Activated gamma-delta T cell (primary cell): ENCODE data around the gene SLC44A3.

Experiments used
- DNase-seq: peaks from one replicate; lab custom pipeline; 2025; lab: John Stamatoyannopoulos, UW
- total RNA-seq, 2 donors: gene quantifications; one replicate each; lab custom pipeline; 2026; lab: John Stamatoyannopoulos, UW

Gene SLC44A3, protein sequence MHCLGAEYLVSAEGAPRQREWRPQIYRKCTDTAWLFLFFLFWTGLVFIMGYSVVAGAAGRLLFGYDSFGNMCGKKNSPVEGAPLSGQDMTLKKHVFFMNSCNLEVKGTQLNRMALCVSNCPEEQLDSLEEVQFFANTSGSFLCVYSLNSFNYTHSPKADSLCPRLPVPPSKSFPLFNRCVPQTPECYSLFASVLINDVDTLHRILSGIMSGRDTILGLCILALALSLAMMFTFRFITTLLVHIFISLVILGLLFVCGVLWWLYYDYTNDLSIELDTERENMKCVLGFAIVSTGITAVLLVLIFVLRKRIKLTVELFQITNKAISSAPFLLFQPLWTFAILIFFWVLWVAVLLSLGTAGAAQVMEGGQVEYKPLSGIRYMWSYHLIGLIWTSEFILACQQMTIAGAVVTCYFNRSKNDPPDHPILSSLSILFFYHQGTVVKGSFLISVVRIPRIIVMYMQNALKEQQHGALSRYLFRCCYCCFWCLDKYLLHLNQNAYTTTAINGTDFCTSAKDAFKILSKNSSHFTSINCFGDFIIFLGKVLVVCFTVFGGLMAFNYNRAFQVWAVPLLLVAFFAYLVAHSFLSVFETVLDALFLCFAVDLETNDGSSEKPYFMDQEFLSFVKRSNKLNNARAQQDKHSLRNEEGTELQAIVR
- 0.10 to 0.48 reads per million in 2 donors for total RNA-seq

- DNase-seq: no peak
These were observed at the start of gene SLC44A3 for GRCh38 chr1:94819945-94820746. TSS of gene SLC44A3 (plus strand) at chr1:94820357. CDS start at chr1:94820452, 95 bp downstream.

DNA sequence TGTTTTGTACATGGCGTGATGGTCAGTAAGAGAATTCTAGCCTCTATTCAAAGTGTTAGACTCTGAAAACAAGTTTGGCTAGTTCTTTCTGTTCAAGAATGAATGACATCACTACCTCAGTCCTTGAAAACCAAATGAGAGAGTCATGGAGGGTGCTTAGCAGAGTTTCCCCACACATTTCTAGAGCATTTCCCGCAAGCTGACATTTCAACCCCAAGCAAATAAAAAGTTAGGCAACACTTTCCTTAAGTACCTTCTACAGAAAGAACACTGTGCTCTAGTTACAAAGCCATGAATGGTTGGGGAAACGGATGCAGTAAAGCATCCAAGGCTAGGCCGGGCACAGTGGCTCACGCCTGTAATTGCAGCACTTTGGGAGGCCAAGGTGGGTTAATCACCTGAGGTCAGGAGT lies 47.9 kb upstream of the SLC44A3 start:
- DNase-seq: no peak

DNA sequence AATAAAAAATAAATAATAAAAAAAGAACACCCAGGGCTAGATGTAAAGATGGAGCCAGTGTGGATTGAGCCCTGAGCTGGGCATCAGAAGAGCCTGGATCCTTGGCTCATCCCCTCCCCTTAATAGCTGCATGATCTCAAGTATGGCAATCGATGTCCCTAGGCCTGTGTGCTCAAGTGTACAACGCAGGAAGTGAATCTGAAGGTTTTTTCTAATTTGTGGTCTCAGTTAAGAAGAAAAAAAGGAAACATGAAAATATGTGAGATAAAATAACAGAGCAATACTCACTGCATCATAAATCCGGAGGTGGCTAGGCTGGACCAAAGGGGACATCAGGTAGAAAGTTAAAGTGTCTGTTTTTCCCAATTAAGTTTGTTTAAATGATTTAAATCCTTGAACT lies 47.3 kb upstream of the SLC44A3 start:
- no peak for DNase-seq

- no peak for DNase-seq
These were observed 46.8 kb upstream of the SLC44A3 start for GRCh38 chr1:94773296-94773809.

DNA sequence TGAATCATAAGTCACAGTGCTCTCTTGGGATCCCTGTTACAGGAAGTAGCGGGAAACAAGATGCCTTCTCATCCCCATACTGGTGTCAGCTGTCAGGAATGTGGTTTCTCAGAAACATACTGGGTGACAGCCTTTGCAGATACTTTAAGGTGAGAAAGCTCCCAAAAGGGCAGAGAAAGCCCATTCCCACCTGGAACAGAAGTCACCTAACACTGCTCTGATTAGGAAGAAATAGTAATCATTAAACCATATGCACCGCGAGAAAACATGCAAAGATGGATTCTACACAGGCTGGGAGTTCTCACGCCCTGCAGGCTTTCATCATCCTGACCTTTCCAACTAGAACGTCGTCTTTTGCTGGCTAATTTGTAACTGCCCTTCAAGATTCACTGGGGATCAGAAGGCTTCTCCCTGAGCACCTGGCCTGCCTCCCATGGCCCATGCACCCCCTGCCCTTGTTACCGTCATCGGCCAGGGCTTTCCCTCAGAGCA lies 46.2 kb upstream of the SLC44A3 start:
- no peak for DNase-seq

GRCh38 chr1:94776474-94776873 lies 43.7 kb upstream of the SLC44A3 start:
- no peak for DNase-seq

- DNase-seq: no peak
These were observed 42.9 kb upstream of the SLC44A3 start for GRCh38 chr1:94777281-94777680.

DNA sequence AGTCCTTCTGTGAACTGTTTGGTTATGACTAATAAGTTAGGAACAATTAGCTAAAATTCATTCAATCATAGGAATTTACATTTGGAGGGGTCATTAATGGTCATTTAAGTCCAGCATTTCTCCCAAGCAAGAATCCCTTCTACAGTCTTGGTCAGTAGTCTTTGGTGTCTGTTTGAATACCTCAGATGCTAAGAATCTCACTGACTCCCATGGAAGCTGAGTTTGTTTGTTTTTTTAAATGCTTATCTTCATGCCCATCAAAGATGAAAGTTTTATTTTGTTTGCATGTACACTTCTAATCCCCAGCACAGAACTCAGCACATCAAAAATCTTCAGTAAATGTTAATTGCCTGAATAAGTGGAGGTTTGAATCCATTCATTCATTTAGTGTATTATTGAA lies 41.3 kb upstream of the SLC44A3 start:
- DNase-seq: no peak

DNA sequence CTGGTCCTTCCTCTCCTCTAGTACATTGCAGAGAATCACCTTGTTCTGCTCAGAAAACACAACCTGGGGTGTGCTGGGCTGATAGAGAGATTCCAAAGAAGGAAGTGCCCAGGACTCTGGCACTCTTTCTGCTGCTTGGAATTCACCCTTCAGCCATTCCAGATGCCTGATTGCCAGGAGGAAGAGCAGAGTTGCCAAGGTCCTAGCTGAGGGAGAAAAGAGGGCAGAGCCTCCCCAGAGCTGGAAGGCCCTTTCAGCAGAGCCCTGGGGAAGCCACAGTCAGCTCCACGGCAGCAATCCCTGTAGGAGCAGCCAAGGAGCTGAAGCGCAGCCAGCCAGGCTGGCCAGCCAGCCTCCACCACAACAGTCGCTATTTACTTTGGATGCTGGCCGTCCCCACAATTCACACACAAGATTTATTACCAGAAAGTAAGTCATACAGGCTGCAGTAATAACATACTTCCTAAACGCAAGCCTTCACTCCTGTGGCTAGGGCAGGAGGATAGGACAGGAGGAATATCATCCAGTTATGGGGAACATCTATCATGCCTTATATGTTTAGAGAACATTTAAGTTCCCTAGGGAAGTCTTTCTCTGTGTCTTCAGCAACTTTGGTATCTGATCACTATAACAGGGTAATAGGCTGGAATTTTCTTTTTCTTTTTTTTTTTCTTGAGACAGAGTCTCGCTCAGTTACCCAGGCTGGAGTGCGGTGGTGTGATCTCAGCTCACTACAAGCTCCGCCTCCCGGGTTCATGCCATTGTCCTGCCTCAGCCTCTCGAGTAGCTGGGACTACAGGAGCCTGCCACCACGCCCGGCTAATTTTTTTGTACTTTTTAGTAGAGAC lies 36.6 kb upstream of the SLC44A3 start:
- no peak for DNase-seq

- no peak for DNase-seq
These were observed 36.0 kb upstream of the SLC44A3 start for GRCh38 chr1:94784190-94784515.

DNA sequence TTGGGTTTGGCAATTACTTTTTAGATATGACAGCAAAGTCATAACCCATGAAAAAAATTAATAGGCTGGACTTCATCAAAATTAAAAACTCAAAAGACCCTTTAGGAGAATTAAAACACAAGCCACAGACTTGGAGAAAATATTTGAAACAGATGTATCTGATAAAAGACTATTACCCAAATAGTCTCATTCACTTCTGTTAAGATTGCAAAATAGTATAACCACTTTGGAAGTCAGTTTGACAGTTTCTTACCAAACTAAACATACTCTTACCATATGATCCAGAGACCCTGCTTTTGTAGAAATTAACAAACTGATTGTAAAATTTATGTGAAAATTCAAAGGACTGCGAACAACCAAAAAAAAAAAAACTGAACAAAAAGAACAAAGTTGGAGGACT lies 32.5 kb upstream of the SLC44A3 start:
- no peak for DNase-seq

DNA sequence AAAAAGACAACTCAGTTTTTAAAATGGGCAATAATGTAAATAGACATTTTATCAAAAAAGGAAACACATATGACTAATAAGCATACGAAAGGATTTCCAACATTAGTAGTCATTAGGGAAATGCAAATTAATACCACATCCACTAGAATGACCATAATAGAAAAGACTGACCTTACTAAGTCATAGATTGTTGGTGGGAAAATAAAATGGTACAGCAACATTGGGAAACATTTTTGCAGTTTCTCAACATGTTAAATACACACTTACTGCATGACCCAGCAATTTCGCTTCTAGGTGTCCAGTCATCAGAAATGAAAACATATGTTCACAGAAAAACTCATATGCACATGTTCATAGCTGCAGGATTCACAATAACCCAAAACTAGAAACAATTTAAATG lies 29.9 kb upstream of the SLC44A3 start:
- DNase-seq: no peak

DNA sequence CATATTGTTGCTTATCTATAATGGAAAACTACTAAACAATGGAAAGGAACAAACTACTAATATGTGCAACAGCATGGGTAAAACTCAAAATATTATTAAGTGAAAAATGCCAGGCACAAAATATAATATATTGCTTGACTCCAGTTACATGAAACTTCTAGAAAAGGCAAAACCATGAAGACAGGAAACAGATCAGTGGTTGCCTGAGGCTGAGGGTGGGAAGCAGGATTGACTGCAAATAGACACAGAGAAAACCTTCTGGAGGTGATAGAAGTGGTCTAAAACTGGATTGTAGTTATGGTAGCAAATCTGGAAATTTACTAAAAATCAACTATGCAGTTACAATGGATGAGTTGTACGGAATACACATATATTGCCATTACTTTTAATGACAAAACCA lies 29.5 kb upstream of the SLC44A3 start:
- DNase-seq: no peak

GRCh38 chr1:94792473-94793295 lies 27.5 kb upstream of the SLC44A3 start:
- DNase-seq: no peak

DNA sequence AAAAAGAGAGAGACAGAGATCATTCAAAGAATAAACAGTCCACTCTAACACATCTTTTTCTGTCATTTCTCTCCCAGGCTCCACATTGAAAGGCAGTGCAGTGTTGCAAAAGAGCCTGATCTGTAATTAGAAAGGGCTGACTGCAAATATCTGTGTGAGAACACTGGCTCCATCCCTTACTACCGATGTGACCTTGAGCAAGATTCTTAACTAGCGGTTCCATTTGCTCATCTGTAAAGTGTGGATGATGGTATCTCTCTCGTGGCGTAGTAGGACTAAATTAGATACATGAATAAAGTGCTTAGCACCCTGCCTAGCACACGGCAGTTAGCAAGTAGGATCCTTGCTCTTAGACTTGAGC lies 26.9 kb upstream of the SLC44A3 start:
- no peak for DNase-seq

- no peak for DNase-seq
These were observed 24.7 kb upstream of the SLC44A3 start for GRCh38 chr1:94795434-94795833.

DNA sequence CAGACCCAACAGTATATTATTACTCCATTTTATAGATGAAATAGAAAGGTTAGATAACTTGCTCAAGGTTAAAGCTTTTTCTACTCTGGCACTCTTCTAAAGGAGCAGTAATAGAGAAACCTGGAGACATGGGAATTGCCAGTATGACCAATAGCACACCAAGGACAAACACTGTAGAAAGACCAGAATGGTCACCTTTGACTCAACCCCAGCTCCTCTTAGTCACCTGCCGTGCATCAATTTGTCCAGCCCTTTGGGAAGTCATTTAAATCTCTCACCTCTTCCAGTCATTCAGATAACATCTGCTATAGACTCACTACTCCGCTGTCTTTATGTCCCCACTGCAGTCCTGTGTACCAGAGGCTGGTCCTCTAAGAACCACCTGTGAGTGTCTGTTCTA lies 23.9 kb upstream of the SLC44A3 start:
- DNase-seq: no peak

DNA sequence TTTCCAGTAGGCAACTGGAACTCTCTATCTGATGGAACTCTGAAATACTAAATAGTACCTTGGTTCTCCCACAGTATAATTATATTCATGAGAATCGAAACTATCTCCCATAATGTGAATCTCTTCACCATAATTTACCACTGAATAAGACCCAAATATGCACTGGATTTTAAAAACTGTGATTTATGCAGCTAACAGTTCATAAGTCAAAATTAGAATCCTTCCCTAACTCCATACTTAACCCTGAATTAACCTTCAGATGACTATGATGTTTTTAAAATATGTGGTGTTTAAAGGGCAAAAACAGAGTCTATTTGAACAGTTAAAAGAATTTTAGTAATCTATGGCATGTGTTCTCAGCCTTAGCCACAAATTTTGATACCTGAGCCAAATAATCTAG lies 22.9 kb upstream of the SLC44A3 start:
- no peak for DNase-seq

- no peak for DNase-seq
These were observed 22.1 kb upstream of the SLC44A3 start for GRCh38 chr1:94798054-94798453.

DNA sequence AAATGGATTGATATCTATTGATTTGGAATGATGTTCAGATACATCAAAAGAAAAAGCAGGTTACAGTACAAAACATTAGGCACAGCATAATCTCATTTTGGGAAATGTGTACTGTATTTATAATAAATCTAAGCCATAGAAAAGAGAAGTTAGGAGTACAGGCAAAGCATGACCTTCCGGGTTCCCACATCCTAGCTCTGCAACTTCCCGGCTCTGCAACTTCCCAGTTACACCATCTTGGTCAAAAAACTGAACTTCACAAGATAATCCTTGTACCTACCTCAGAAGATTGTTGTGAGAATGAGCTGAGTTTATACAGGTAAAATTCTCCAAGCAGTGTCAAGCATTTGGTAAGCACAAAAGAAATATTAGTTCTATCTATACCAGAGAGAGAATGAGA lies 21.7 kb upstream of the SLC44A3 start:
- DNase-seq: no peak

GRCh38 chr1:94799206-94799605 lies 21.0 kb upstream of the SLC44A3 start:
- no peak for DNase-seq
